Kidney (tissue), 22 donors: ENCODE data around the gene TM9SF4. TPM values are rescaled to one million over a fixed set of nuclear protein-coding genes. Genes with fewer than 3 reads are reported as not detected.
A peak's percentile ranks its signal among the peaks of the same experiment; 100 is the strongest.

Source experiments
- DNase-seq, 5 donors: peaks; one replicate each; pipeline ENCODE4 v3.0.0-alpha.2; 2013 to 2020
- FAIRE-seq: peaks from 2 replicates; lab custom pipeline; 2012; peaks lifted over from hg19 to GRCh38; lab: Jason Lieb, UNC
- H3K27ac ChIP-seq, 2 donors: one replicate each; pipeline ENCODE4 v1.7.0; 2013; ENCODE audit warnings: low read depth in 2 of 2, low read length in 2 of 2, inconsistent platforms in 1 of 2
- H3K27me3 ChIP-seq: one replicate; pipeline ENCODE4 v1.7.1; 2013; ENCODE audit warnings: low read length, inconsistent platforms; ENCODE audit not compliant: control insufficient read depth, insufficient read depth
- H3K36me3 ChIP-seq, 3 donors: one replicate each; pipeline versions ENCODE4 v1.7.0 to v1.7.1; 2013; ENCODE audit warnings: low read length in 3 of 3, control low read depth in 1 of 3, inconsistent platforms in 1 of 3; ENCODE audit not compliant: insufficient read depth in 3 of 3, control insufficient read depth in 2 of 3
- H3K4me1 ChIP-seq, 3 donors: one replicate each; pipeline versions ENCODE4 v1.7.0 to v1.7.1; 2013; ENCODE audit warnings: low read length in 3 of 3, inconsistent platforms in 1 of 3, low read depth in 1 of 3; ENCODE audit not compliant: control insufficient read depth in 2 of 3, insufficient read depth in 2 of 3
- H3K4me3 ChIP-seq, 3 donors: one replicate each; pipeline versions ENCODE4 v1.7.0 to v1.8.1; 2013; ENCODE audit warnings: low read length in 3 of 3, control low read depth in 1 of 3, inconsistent platforms in 1 of 3
- H3K9ac ChIP-seq, 3 donors: one replicate each; pipeline versions ENCODE4 v1.7.0 to v1.7.1; 2013; ENCODE audit warnings: low read length in 3 of 3, control low read depth in 1 of 3, inconsistent platforms in 1 of 3
- H3K9me3 ChIP-seq, 3 donors: one replicate each; pipeline versions ENCODE4 v1.7.0 to v1.7.1; 2013; ENCODE audit warnings: low read length in 3 of 3, control low read depth in 1 of 3, inconsistent platforms in 1 of 3; ENCODE audit not compliant: control insufficient read depth in 2 of 3, insufficient read depth in 1 of 3
- intact Hi-C: fragments of 100-400 bp; cut with DNase I; formaldehyde crosslinking; loops from one replicate; pipeline ENCODE4 v1.11.1; 2022
- long read RNA-seq, 10 donors: library from polyadenylated mRNA in 1 of 10; unstranded in 1 of 10; transcript quantifications; one replicate each; pipeline ENCODE4 v2.0.0 and lab custom pipeline, GENCODE V29; 2021 to 2026
- polyA plus RNA-seq: library from polyadenylated mRNA; stranded (reverse); fragments of 350-450 nt; fragmentation: Illumina TruSeq; extraction: RNeasy Lipid Tissue Mini Kit (QIAGEN cat#74804); gene quantifications from one replicate; pipeline ENCODE4 v1.2.3, GENCODE V29; 2014; ENCODE audit warnings: low read depth, low replicate concordance; ENCODE audit not compliant: insufficient read depth
- total RNA-seq: library from RNA; stranded (reverse); fragmentation: NEBNext Ultra II Directional; extraction: Animal tissue kit (Norgen Biotek cat#: 25700); gene quantifications from one replicate; pipeline ENCODE4 v1.2.1, GENCODE V29; 2021
- TF ChIP-seq, protein P1 (sequence below): IDR thresholded peaks from 3 replicates; pipeline ENCODE4 v1.5.1; 2012; ENCODE audit warnings: mild to moderate bottlenecking, moderate library complexity, borderline replicate concordance; ENCODE audit not compliant: insufficient read depth; ENCODE audit errors: extremely low read depth
- donor health status: control.
- donor health status: control.
- donor health status: control.
- donor health status: control.
- donor health status: control.
- donor health status: DM: yes; HTN: yes; CAD: no.
- donor health status: Normal renal cell carcinoma (clear cell type).

The TM9SF4 gene, protein sequence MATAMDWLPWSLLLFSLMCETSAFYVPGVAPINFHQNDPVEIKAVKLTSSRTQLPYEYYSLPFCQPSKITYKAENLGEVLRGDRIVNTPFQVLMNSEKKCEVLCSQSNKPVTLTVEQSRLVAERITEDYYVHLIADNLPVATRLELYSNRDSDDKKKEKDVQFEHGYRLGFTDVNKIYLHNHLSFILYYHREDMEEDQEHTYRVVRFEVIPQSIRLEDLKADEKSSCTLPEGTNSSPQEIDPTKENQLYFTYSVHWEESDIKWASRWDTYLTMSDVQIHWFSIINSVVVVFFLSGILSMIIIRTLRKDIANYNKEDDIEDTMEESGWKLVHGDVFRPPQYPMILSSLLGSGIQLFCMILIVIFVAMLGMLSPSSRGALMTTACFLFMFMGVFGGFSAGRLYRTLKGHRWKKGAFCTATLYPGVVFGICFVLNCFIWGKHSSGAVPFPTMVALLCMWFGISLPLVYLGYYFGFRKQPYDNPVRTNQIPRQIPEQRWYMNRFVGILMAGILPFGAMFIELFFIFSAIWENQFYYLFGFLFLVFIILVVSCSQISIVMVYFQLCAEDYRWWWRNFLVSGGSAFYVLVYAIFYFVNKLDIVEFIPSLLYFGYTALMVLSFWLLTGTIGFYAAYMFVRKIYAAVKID
- total RNA-seq (52.0 TPM), polyA plus RNA-seq (26.3 TPM)
- long read RNA-seq, donor 1, partial matches to known transcripts = 0 of 2 reads
- long read RNA-seq, donor 1, other reads (novel, unspliced or antisense) = 0 of 2 reads
- long read RNA-seq, donor 2, transcript TM9SF4-202 (18 exons, 3,978 nt) = major isoform, 5 of 6 reads
- long read RNA-seq, donor 2, partial matches to known transcripts = 0 of 6 reads
- long read RNA-seq, donor 2, other reads (novel, unspliced or antisense) = 0 of 6 reads
- long read RNA-seq, donor 3, transcript TM9SF4-202 (18 exons, 3,978 nt) = major isoform, 8 of 12 reads
- long read RNA-seq, donor 3, partial matches to known transcripts = 0 of 12 reads
- long read RNA-seq, donor 3, other reads (novel, unspliced or antisense) = 0 of 12 reads
- long read RNA-seq, donor 4, transcript TM9SF4-202 (18 exons, 3,978 nt) = major isoform, 12 of 12 reads
- long read RNA-seq, donor 4, partial matches to known transcripts = 0 of 12 reads
- long read RNA-seq, donor 4, other reads (novel, unspliced or antisense) = 0 of 12 reads
- long read RNA-seq, donor 5 = 0 reads
- long read RNA-seq, donor 6, partial matches to known transcripts = 0 of 4 reads
- long read RNA-seq, donor 6, other reads (novel, unspliced or antisense) = 0 of 4 reads
- long read RNA-seq, donor 7, transcript TM9SF4-202 (18 exons, 3,978 nt) = major isoform, 19 of 41 reads
- long read RNA-seq, donor 7, partial matches to known transcripts = 3 of 41 reads
- long read RNA-seq, donor 7, other reads (novel, unspliced or antisense) = 19 of 41 reads
- long read RNA-seq, donor 8, partial matches to known transcripts = 0 of 2 reads
- long read RNA-seq, donor 8, other reads (novel, unspliced or antisense) = 0 of 2 reads
- long read RNA-seq, donor 9, partial matches to known transcripts = 0 of 2 reads
- long read RNA-seq, donor 9, other reads (novel, unspliced or antisense) = 0 of 2 reads
- long read RNA-seq, donor 10, partial matches to known transcripts = 0 of 1 reads
- long read RNA-seq, donor 10, other reads (novel, unspliced or antisense) = 0 of 1 reads

DNA sequence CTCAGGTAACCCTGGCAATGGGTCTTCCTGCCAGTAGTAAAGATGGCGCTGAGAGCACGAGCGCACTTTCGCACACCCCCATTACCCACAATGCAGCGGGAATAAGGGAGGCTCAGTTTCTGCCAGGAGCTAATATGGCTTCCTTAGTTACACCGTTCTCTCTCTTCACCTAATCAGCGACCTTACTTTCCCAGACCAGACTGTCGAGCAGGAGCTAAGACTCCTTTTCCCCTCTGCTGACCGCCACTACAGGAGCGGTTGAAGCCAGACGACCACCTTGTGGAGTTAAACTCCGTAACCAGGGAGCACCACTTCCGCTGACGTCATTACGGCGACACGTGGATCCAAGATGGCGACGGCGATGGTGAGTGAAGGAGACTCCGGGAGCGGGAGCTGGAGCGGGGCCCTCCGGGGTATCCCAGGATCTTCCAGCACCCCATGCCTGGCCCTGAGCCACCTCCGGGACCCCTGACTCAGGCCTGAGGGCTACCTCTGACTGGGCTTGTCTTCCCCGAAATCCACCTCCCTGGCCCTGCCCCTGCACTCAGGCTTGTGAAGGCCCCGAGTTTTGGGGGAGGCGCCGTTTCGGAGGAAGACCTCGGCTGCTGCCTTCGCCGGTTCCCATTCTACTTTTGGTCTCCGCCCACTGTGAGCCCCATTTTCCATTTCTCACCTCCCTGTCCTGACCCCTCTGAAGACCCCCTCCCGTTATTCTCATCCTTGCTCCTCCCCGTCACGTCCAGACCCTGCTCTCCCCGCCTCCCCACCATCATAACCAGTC, at the start of gene TM9SF4:
TSS of gene TM9SF4 (plus strand) at position 323 of the 781 bp plus-strand sequence. CDS start at position 350, 27 bp downstream.
- DNase-seq = peak; percentile 96 to 99 (median 96)
- no peaks in the 10 kb centered on the region for H3K9me3 ChIP-seq
- H3K4me1 ChIP-seq = peaks cover 0 to 24% (median 13%) of the 10 kb centered on the region in 3 donors
- H3K27ac ChIP-seq = peak within 1 kb of the TSS; percentile 100
- FAIRE-seq = no peak
- peak within 1 kb of the TSS; percentile 95 to 99 (median 97) for H3K9ac ChIP-seq
- intact Hi-C loops = no loop called here
- no peaks in the 10 kb centered on the region for H3K27me3 ChIP-seq
- TF ChIP-seq, protein P1, sequence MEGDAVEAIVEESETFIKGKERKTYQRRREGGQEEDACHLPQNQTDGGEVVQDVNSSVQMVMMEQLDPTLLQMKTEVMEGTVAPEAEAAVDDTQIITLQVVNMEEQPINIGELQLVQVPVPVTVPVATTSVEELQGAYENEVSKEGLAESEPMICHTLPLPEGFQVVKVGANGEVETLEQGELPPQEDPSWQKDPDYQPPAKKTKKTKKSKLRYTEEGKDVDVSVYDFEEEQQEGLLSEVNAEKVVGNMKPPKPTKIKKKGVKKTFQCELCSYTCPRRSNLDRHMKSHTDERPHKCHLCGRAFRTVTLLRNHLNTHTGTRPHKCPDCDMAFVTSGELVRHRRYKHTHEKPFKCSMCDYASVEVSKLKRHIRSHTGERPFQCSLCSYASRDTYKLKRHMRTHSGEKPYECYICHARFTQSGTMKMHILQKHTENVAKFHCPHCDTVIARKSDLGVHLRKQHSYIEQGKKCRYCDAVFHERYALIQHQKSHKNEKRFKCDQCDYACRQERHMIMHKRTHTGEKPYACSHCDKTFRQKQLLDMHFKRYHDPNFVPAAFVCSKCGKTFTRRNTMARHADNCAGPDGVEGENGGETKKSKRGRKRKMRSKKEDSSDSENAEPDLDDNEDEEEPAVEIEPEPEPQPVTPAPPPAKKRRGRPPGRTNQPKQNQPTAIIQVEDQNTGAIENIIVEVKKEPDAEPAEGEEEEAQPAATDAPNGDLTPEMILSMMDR = no peak
- peak within 1 kb of the TSS; percentile 93 to 98 (median 97) for H3K4me3 ChIP-seq
- no peaks in the 10 kb centered on the region for H3K36me3 ChIP-seq

DNA sequence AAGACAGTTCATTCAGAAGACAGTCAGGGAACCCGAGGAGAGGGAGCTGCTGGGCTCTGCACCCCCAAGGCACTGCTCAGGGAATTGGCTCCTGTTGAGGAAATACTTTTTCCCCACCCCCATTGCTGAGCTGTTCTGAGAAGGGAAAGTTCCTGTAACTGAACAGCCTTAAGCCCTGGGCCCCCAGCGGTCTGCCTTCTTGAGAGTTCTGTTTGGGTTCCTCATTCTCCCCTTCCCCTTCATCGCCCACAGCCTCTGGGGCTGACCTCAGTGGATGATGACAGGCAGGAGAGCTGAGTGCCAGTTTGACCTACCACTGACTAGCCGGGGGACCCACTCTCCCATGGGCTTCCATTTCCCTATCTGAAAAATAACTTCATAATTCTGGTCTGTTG, 46.7 kb upstream of the TM9SF4 start:
- H3K9ac ChIP-seq = no peak overlapping the region
- no peak overlapping the region for H3K27ac ChIP-seq
- H3K9me3 ChIP-seq = no peaks in the 10 kb centered on the region
- intact Hi-C loops = no loop called here
- FAIRE-seq (no peak), DNase-seq (no peak)
- TF ChIP-seq, protein P1 = no peak
- H3K4me3 ChIP-seq = no peak overlapping the region
- no peaks in the 10 kb centered on the region for H3K27me3 ChIP-seq
- H3K36me3 ChIP-seq = no peaks in the 10 kb centered on the region
- H3K4me1 ChIP-seq = no peaks in the 10 kb centered on the region
